ENCODE measurements around the gene ARHGEF37. TPM values are rescaled to one million over a fixed set of nuclear protein-coding genes. Genes with fewer than 3 reads are reported as not detected.

The ARHGEF37 gene, protein sequence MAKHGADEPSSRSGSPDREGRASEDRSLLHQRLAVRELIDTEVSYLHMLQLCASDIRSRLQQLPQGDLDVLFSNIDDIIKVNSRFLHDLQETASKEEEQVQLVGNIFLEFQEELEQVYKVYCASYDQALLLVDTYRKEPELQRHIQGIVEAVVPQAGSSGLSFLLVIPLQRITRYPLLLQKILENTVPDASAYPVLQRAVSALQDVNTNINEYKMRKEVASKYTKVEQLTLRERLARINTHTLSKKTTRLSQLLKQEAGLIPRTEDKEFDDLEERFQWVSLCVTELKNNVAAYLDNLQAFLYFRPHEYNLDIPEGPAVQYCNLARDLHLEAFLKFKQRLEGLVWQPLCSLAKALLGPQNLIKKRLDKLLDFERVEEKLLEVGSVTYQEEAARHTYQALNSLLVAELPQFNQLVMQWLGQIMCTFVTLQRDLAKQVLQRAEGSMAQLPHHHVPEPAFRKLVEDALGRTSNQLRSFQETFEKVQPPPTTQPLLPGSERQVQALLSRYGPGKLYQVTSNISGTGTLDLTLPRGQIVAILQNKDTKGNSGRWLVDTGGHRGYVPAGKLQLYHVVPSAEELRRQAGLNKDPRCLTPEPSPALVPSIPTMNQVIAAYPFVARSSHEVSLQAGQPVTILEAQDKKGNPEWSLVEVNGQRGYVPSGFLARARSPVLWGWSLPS
- total RNA-seq = 3.7 and 5.1 TPM in 2 replicates

DNA sequence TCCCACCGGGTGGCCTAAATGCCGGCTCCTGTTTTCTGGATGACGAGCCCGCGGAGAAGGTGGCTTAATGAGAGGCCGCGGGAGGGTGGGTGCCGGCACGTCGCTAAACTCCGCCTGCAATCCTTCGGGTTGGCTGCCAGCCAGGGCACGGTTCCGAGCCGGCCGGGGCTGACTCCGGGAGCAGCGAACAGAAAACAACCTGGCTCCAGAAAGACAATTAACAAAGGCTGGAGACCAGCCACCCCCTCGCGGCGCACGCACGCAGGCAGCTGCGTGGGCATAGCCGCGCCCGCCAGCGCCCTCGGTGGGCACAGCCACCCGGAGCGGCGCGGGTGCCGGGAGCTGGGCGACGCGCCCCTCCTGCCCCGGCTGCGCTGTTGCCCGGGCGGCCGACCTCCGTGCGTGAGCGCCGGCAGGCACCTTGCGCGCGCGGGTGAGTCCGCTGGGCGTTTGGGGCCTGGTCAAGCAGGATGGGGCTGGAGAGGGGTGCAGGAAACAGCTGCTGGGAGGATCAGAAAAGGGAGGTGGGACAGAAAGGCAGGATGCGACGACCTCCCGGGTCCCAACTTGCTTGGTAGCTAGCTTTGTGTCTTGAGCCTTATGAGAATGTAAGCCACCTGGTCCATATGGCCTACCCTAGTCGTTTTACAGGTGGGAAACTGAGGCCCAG, at the start of gene ARHGEF37:
ARHGEF37 (plus strand) TSS at position 307 of the 670 bp plus-strand sequence. CDS start 16,272 bp downstream, outside the sequence.

DNA sequence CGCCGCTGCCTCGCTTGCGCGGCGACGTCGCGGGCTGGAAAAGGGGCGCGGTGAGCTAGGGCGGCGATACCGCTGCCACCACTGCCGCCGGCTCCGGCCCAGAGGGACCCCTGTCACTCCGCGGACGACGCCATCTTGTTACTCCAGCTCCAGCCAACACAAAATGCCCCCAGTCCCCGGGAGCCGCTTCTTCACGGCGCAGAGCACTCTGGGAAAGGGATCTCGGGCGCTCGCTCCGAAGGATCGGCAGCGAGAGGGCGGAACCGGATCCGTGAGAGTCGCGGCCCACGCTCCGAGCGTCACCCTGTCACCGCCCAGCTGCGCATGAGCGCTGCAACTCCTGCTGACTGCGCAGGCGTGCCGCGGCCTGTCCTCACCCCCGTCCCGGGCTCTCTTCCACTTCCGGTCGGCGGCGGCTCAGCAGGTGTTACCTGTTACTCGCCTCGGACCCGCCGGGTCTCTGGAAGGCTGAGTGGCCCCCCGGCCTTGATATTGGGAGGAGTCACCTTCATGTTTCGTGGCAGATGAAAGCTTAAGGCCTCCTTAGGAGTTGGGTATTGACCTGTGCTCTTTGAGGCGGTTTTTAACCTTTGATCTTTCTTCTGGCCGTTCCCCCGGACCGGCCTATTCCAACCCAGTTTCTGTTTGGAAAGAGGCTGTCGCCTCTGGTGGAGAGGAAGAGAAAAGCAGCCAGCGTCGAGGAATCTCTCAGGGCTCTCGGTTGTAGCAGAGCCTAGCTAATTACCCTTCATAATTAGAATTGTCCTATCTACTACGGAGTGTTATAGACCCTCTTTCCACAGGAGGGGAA, 29.9 kb upstream of the ARHGEF37 start, which contains the start of gene CSNK1A1:
CSNK1A1 (minus strand) TSS at position 213 of the 811 bp plus-strand sequence. CDS start 475 bp downstream, outside the sequence.

Small RNA genes lying within 50 kb of the gene (small RNA-seq; reads per million reads assigned to genes)
- not detected for gene RNU6-588P

Other genes starting within 250 kb of the ARHGEF37 start
- 8.6 and 22.1 TPM in 2 replicates for gene GRPEL2, start 236.0 kb upstream of the ARHGEF37 start, total RNA-seq
- 5.2 and 7.1 TPM in 2 replicates for gene PCYOX1L, start 223.5 kb upstream of the ARHGEF37 start, total RNA-seq
- gene IL17B, start 202.2 kb upstream of the ARHGEF37 start, total RNA-seq = not detected in 2 replicates
- gene CSNK1A1, start 30.1 kb upstream of the ARHGEF37 start, total RNA-seq = 234 and 323 TPM in 2 replicates
- 0.39 and 1.5 TPM in 2 replicates for gene PPARGC1B, start 148.8 kb downstream of the ARHGEF37 start, total RNA-seq

All from placental epithelial cell (primary cell).